ENCODE measurements around the gene RNF133.

DNA sequence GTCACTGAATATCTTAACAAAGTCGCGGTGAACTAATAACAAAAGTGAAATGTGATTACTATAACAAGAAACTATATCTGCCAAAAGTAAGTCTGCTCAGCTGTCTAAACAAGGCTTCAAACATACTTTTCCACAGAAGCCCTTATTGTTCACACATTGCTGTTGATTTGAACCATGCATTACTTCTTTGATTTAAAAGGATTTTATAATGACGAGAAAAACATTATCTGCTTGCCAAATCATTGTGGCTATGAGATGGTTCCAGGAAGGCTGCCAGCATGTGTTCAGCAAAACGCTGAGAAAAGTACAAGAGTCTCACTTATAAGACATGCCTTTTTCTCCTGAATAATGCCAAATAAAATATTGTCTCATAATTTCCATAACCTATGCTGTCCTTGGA lies 24.4 kb downstream of the RNF133 start:
- TF ChIP-seq, protein P1, sequence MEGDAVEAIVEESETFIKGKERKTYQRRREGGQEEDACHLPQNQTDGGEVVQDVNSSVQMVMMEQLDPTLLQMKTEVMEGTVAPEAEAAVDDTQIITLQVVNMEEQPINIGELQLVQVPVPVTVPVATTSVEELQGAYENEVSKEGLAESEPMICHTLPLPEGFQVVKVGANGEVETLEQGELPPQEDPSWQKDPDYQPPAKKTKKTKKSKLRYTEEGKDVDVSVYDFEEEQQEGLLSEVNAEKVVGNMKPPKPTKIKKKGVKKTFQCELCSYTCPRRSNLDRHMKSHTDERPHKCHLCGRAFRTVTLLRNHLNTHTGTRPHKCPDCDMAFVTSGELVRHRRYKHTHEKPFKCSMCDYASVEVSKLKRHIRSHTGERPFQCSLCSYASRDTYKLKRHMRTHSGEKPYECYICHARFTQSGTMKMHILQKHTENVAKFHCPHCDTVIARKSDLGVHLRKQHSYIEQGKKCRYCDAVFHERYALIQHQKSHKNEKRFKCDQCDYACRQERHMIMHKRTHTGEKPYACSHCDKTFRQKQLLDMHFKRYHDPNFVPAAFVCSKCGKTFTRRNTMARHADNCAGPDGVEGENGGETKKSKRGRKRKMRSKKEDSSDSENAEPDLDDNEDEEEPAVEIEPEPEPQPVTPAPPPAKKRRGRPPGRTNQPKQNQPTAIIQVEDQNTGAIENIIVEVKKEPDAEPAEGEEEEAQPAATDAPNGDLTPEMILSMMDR (IDR thresholded peaks at IDR 0.05): no peak
- TF ChIP-seq POLR2A (IDR thresholded peaks at IDR 0.05): no peak
